Measurements from ENCODE around the gene TTC7B.

DNA sequence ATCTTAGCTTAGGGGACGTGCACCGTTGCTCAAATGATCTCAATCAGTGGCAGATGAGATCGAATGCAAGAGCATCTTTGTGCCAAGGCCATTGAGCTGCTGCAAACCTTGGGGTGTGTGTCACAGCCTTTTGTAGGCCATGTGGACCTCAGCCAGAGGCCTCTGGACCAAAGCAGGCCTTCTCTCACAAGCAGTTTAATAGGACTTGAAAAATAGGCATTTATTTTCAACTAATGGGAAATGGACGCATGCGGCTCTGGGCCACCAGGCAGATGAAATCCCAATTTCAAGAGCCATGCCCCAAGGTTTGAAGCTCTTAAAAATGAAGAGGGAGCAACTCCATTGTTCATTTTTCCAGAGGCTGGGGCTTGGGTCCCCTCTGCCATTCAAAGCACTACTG lies 87.3 kb downstream of the TTC7B start:
- TF ChIP-seq CBX3 (IDR thresholded peaks at IDR 0.05; ENCODE audit: borderline replicate concordance, low read depth) = no peak
- TF ChIP-seq, protein P1, sequence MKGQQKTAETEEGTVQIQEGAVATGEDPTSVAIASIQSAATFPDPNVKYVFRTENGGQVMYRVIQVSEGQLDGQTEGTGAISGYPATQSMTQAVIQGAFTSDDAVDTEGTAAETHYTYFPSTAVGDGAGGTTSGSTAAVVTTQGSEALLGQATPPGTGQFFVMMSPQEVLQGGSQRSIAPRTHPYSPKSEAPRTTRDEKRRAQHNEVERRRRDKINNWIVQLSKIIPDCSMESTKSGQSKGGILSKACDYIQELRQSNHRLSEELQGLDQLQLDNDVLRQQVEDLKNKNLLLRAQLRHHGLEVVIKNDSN (IDR thresholded peaks at IDR 0.05; ENCODE audit: borderline replicate concordance, extremely low read length, insufficient read depth, low read depth, low read length) = no peak
- TF ChIP-seq, protein P2, sequence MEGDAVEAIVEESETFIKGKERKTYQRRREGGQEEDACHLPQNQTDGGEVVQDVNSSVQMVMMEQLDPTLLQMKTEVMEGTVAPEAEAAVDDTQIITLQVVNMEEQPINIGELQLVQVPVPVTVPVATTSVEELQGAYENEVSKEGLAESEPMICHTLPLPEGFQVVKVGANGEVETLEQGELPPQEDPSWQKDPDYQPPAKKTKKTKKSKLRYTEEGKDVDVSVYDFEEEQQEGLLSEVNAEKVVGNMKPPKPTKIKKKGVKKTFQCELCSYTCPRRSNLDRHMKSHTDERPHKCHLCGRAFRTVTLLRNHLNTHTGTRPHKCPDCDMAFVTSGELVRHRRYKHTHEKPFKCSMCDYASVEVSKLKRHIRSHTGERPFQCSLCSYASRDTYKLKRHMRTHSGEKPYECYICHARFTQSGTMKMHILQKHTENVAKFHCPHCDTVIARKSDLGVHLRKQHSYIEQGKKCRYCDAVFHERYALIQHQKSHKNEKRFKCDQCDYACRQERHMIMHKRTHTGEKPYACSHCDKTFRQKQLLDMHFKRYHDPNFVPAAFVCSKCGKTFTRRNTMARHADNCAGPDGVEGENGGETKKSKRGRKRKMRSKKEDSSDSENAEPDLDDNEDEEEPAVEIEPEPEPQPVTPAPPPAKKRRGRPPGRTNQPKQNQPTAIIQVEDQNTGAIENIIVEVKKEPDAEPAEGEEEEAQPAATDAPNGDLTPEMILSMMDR (IDR thresholded peaks at IDR 0.05 in 2 of 3, conservative IDR thresholded peaks at IDR 0.05 in 1 of 3; ENCODE audit: control insufficient read depth in 2 of 3, extremely low read depth in 1 of 3, insufficient read depth in 1 of 3, low read depth in 3 of 3, low read length in 3 of 3) = no peak
- TF ChIP-seq PML (IDR thresholded peaks at IDR 0.05; ENCODE audit: low read length) = no peak
- no peak for TF ChIP-seq BRCA1 (IDR thresholded peaks at IDR 0.05; ENCODE audit: low read depth, low read length)
- no peak for TF ChIP-seq ZNF274 (IDR thresholded peaks at IDR 0.05; ENCODE audit: insufficient read depth, insufficient read length)
- TF ChIP-seq BMI1 (IDR thresholded peaks at IDR 0.05; ENCODE audit: borderline replicate concordance) = no peak
- TF ChIP-seq NR2C1 (IDR thresholded peaks at IDR 0.05) = no peak
